Common myeloid progenitor, CD34-positive (primary cell): Measurements from ENCODE around the gene ADCY2.
A peak's percentile ranks its signal among the peaks of the same experiment; 100 is the strongest.

Source experiments
- CTCF ChIA-PET: fragments of 350-600 bp; sonication (Branson Sonifier 250); formaldehyde crosslinking; loops from one replicate; lab custom pipeline; 2021; ENCODE audit warnings: antibody characterized with exemption; lab: Charles Lee
- POLR2A ChIA-PET: fragments of 350-600 bp; sonication (Branson Sonifier 250); formaldehyde crosslinking; loops from one replicate; lab custom pipeline; 2021; ENCODE audit warnings: antibody characterized with exemption; lab: Charles Lee
- DNase-seq, 3 donors: peaks; one replicate each; pipeline versions ENCODE4 v3.0.0 to v3.0.0-alpha.2; 2013
- H3K27ac ChIP-seq, 2 experiments: 1 replicate in 1 of 2; 2 replicates in 1 of 2; pipeline ENCODE4 v1.7.0; 2013; ENCODE audit warnings: inconsistent platforms in 2 of 2, low read length in 2 of 2, mild to moderate bottlenecking in 2 of 2, low read depth in 1 of 2, moderate library complexity in 1 of 2; ENCODE audit not compliant: severe bottlenecking in 2 of 2, insufficient read depth in 1 of 2, poor library complexity in 1 of 2
- H3K27me3 ChIP-seq, 5 experiments: replicated peaks in 2 of 5; 1 replicate in 3 of 5; 2 replicates in 2 of 5; pipeline versions ENCODE4 v1.6.1 to v1.7.0; 2013; ENCODE audit warnings: low read length in 4 of 5, mild to moderate bottlenecking in 2 of 5, moderate library complexity in 2 of 5, inconsistent platforms in 1 of 5; ENCODE audit not compliant: insufficient read depth in 5 of 5, control insufficient read depth in 4 of 5
- H3K36me3 ChIP-seq, 4 experiments: 1 replicate in 2 of 4; 2 replicates in 2 of 4; pipeline versions ENCODE4 v1.6.1 to v1.7.0; 2013; ENCODE audit warnings: low read length in 3 of 4, control low read depth in 1 of 4, mild to moderate bottlenecking in 1 of 4; ENCODE audit not compliant: control insufficient read depth in 4 of 4, insufficient read depth in 4 of 4
- H3K4me1 ChIP-seq, 4 experiments: 1 replicate in 3 of 4; 2 replicates in 1 of 4; pipeline versions ENCODE4 v1.6.1 to v1.7.1; 2013; ENCODE audit warnings: low read length in 3 of 4, mild to moderate bottlenecking in 3 of 4, control low read depth in 1 of 4, inconsistent platforms in 1 of 4, moderate library complexity in 1 of 4; ENCODE audit not compliant: control insufficient read depth in 4 of 4, insufficient read depth in 4 of 4; ENCODE audit errors: control extremely low read depth in 1 of 4
- H3K4me3 ChIP-seq, 7 experiments: 1 replicate in 4 of 7; 2 replicates in 3 of 7; pipeline versions ENCODE4 v1.5.1 to v1.7.0; 2013; ENCODE audit warnings: mild to moderate bottlenecking in 7 of 7, low read length in 6 of 7, moderate library complexity in 6 of 7, inconsistent platforms in 2 of 7, low read depth in 2 of 7, control low read depth in 1 of 7; ENCODE audit not compliant: insufficient read depth in 4 of 7, control insufficient read depth in 1 of 7; ENCODE audit errors: extremely low read depth in 1 of 7
- H3K9me3 ChIP-seq, 5 experiments: 1 replicate in 4 of 5; 2 replicates in 1 of 5; pipeline versions ENCODE4 v1.6.1 to v1.7.1; 2013; ENCODE audit warnings: low read length in 4 of 5, mild to moderate bottlenecking in 2 of 5, inconsistent platforms in 1 of 5, low read depth in 1 of 5, moderate library complexity in 1 of 5; ENCODE audit not compliant: control insufficient read depth in 4 of 5, insufficient read depth in 2 of 5; ENCODE audit errors: control extremely low read depth in 1 of 5
- WGBS: methylation state at CpG from one replicate; pipeline ENCODE4 v1.1.5; 2013; ENCODE audit not compliant: insufficient coverage; 5-methylcytosine and 5-hydroxymethylcytosine counted together

ADCY2 gene

GRCh38 chr5:7385681-7386080 lies 10.3 kb upstream of the ADCY2 start:
- Histone ChIP-seq H3K36me3 (no peaks in the 10 kb centered on the region), H3K27me3 (peaks cover 0 to 5% (median 0%) of the 10 kb centered on the region in 5 experiments), H3K9me3 (no peaks in the 10 kb centered on the region), H3K4me3 (no peak overlapping the region), H3K27ac (no peak overlapping the region), H3K4me1 (no peaks in the 10 kb centered on the region)
- CTCF ChIA-PET, result interaction anchor here (1.0 kb wide), 1 partner anchor 10 kb away, joined by 3 read pairs; no protein-coding TSS in a partner anchor
- DNase-seq, result no peak
- POLR2A ChIA-PET, result no interaction called here
- 100% methylated on average over 5 of the region's 6 CpGs for WGBS

GRCh38 chr5:7388553-7388952 lies 7.4 kb upstream of the ADCY2 start:
- DNase-seq, result no peak
- no peak overlapping the region for H3K4me3 ChIP-seq
- no peak overlapping the region for H3K27ac ChIP-seq
- no peaks in the 10 kb centered on the region for H3K36me3 ChIP-seq
- H3K4me1 ChIP-seq, result no peaks in the 10 kb centered on the region
- ChIA-PET CTCF (no interaction called here), POLR2A (no interaction called here)
- peaks cover 0 to 14% (median 8%) of the 10 kb centered on the region in 5 experiments for H3K27me3 ChIP-seq
- 79% methylated on average over 2 of the region's 3 CpGs for WGBS
- no peaks in the 10 kb centered on the region for H3K9me3 ChIP-seq

DNA sequence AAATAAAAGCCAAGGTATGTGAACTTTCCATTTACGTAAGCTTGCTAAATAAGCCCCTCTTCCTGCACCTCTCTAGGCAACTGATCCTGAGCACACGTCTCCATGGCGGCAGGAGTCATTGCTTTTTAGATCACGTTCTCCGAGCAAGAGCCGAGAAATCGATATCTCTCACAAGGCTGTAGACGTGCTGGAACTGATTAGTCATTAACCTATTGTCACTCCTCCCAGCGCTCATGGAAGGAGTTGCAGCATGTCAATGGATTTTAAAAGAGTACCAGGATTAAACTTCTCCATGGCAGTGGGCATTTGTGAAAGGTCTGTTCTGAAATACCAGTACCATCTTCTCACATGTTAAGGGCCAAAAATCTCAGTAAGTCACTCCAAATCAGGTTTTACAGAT lies 4.7 kb upstream of the ADCY2 start:
- H3K36me3 ChIP-seq, result no peaks in the 10 kb centered on the region
- H3K27ac ChIP-seq, result no peak overlapping the region
- H3K4me3 ChIP-seq, result no peak overlapping the region
- H3K9me3 ChIP-seq, result no peaks in the 10 kb centered on the region
- WGBS, result 76% methylated on average over 9 of the region's 9 CpGs
- no peak for DNase-seq
- POLR2A ChIA-PET, result no interaction called here
- CTCF ChIA-PET, result no interaction called here
- peaks cover 0 to 37% (median 24%) of the 10 kb centered on the region in 5 experiments for H3K27me3 ChIP-seq
- H3K4me1 ChIP-seq, result peaks cover 0 to 12% (median 6%) of the 10 kb centered on the region in 4 experiments

DNA sequence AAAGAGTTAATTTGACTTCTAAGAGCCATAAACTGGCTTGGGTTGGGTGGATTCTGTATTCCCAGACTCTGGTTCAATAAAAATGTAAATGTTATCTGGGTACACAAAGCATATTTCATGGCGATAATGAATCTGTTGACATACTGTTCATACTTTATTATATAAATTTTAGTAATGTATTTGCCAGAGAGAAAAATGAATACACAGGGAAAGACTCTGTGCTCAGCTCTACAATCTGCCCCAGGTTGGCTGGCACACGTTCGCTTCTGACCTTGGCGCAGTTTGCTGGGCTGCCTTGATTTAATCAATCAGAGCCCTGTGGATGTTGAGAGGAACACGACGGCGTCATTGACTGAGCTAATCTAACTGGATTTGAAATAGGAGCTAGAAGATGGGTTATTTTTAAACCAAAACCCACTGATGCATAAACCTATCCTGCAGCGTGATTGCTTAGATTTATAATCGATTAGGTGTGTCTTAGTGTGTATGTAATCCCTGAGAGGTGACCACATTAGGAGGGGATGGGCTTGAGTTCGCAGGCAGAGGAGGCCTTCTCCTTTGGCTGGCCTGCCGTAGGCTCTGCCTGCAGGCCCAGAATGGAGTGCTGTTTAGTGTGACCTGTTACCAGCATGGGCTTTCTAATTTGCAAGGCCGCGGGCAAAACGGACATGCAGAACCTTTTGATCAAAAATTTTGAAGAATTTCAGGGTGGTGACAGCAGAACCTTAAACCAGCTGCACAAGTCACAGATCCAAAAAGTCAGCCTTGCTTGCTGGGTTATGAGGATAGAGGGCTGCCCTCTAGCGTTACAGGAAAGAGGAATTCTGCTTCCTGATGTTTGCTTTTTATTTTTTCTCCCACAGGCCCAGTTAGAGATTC lies 3.9 kb upstream of the ADCY2 start:
- peak in 2 of 3 donors; percentile 7 for DNase-seq
- POLR2A ChIA-PET, result no interaction called here

DNA sequence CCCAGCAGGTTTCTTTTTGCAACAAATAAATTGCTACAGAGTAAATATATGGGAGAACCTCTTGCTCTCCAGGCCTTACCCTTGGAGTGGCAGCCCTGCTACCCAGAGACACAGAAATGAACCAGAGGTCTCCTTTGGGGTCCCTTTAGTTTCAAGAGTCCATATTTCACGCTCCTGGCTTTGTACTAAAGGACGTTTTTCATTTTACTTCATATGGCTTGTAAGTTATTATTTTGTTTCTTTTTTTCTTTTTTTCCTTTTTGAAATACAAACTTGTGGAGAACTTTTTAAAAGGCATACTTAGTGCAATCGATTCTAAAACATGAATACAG lies 3.3 kb upstream of the ADCY2 start:
- H3K9me3 ChIP-seq, result no peaks in the 10 kb centered on the region
- peaks cover 0 to 23% (median 9%) of the 10 kb centered on the region in 4 experiments for H3K4me1 ChIP-seq
- POLR2A ChIA-PET, result no interaction called here
- no peak overlapping the region for H3K27ac ChIP-seq
- H3K4me3 ChIP-seq, result no peak overlapping the region
- no CpG with 5 or more reads among the region's 3 CpGs for WGBS
- H3K27me3 ChIP-seq, result peaks cover 5 to 52% (median 33%) of the 10 kb centered on the region in 5 experiments
- H3K36me3 ChIP-seq, result no peaks in the 10 kb centered on the region
- CTCF ChIA-PET, result no interaction called here
- no peak for DNase-seq

More for the DNA sequence above, 3.9 kb upstream of the ADCY2 start:
- CTCF ChIA-PET, result no interaction called here
- peaks cover 0 to 20% (median 9%) of the 10 kb centered on the region in 4 experiments for H3K4me1 ChIP-seq
- H3K36me3 ChIP-seq, result no peaks in the 10 kb centered on the region
- H3K9me3 ChIP-seq, result no peaks in the 10 kb centered on the region
- H3K27me3 ChIP-seq, result peaks cover 2 to 46% (median 29%) of the 10 kb centered on the region in 5 experiments
- H3K4me3 ChIP-seq, result no peak overlapping the region
- no peak overlapping the region for H3K27ac ChIP-seq
- WGBS, result 77% methylated on average over 12 of the region's 15 CpGs

- no peaks in the 10 kb centered on the region for H3K9me3 ChIP-seq
- no peak for DNase-seq
- peaks cover 0 to 23% (median 9%) of the 10 kb centered on the region in 4 experiments for H3K4me1 ChIP-seq
- CTCF ChIA-PET, result no interaction called here
- no peaks in the 10 kb centered on the region for H3K36me3 ChIP-seq
- 86% methylated on average over 14 of the region's 14 CpGs for WGBS
- POLR2A ChIA-PET, result no interaction called here
- no peak overlapping the region for H3K27ac ChIP-seq
- no peak overlapping the region for H3K4me3 ChIP-seq
- H3K27me3 ChIP-seq, result peaks cover 17 to 64% (median 47%) of the 10 kb centered on the region in 5 experiments
Observed at GRCh38 chr5:7393921-7394799, 1.8 kb upstream of the ADCY2 start.
